Vagina (tissue), 2 donors: ENCODE data around the gene PSMD14. TPM values are rescaled to one million over a fixed set of nuclear protein-coding genes. Genes with fewer than 3 reads are reported as not detected.
"Not testable (repeated sequence)": the region's sequence is repeated elsewhere in the genome, so short reads cannot be mapped to it uniquely, and the experiment has no call there.

ENCODE experiments used
- DNase-seq, 2 donors: peaks; one replicate each; pipeline ENCODE4 v3.0.0-alpha.2; 2017; ENCODE audit errors: extremely low spot score in 2 of 2
- H3K27ac ChIP-seq: fragments of 200-600 bp; sonication (generic); one replicate; pipeline ENCODE4 v1.5.1; 2019
- H3K27me3 ChIP-seq: fragments of 200-600 bp; sonication (generic); one replicate; pipeline ENCODE4 v1.5.1; 2019
- H3K36me3 ChIP-seq, 2 donors: fragments of 200-600 bp; sonication (generic); one replicate each; pipeline ENCODE4 v1.5.1; 2017 to 2019
- H3K4me1 ChIP-seq: fragments of 200-600 bp; sonication (generic); one replicate; pipeline ENCODE4 v1.5.1; 2019
- H3K4me3 ChIP-seq, 2 donors: fragments of 200-600 bp; sonication (generic); 1 replicate in 1 of 2; 2 replicates in 1 of 2; pipeline ENCODE4 v1.5.1; 2016 to 2019
- H3K9me3 ChIP-seq: fragments of 200-600 bp; sonication (generic); one replicate; pipeline ENCODE4 v1.5.1; 2019
- CTCF ChIP-seq, 3 experiments: fragments of 450-650 bp in 2 of 3; fragments of 200-600 bp in 1 of 3; sonication (generic) in 1 of 3; IDR thresholded peaks; one replicate each; pipeline ENCODE4 v1.5.1; 2017 to 2019; ENCODE audit warnings: antibody characterized with exemption in 3 of 3, mild to moderate bottlenecking in 2 of 3, moderate library complexity in 2 of 3
- POLR2A ChIP-seq, 2 donors: fragments of 450-650 bp; IDR thresholded peaks; one replicate each; pipeline ENCODE4 v1.6.1; 2017; ENCODE audit warnings: antibody characterized with exemption in 2 of 2, mild to moderate bottlenecking in 2 of 2, moderate library complexity in 2 of 2
- POLR2AphosphoS5 ChIP-seq, 2 donors: sonication (generic); formaldehyde crosslinking; IDR thresholded peaks; one replicate each; pipeline ENCODE4 v1.9.0; 2017; ENCODE audit warnings: antibody characterized with exemption in 2 of 2, mild to moderate bottlenecking in 2 of 2, low read depth in 1 of 2; ENCODE audit not compliant: insufficient read depth in 1 of 2
- intact Hi-C: fragments of 100-400 bp; cut with DNase I; formaldehyde crosslinking; loops from one replicate; pipeline ENCODE4 v1.15.1; 2023
- total RNA-seq: library from RNA; depleted of rRNA; stranded (reverse); fragments of >200 nt; gene quantifications from one replicate; pipeline ENCODE4 v1.2.3, GENCODE V29; 2016

Gene PSMD14
- 34.4 TPM for total RNA-seq

DNA sequence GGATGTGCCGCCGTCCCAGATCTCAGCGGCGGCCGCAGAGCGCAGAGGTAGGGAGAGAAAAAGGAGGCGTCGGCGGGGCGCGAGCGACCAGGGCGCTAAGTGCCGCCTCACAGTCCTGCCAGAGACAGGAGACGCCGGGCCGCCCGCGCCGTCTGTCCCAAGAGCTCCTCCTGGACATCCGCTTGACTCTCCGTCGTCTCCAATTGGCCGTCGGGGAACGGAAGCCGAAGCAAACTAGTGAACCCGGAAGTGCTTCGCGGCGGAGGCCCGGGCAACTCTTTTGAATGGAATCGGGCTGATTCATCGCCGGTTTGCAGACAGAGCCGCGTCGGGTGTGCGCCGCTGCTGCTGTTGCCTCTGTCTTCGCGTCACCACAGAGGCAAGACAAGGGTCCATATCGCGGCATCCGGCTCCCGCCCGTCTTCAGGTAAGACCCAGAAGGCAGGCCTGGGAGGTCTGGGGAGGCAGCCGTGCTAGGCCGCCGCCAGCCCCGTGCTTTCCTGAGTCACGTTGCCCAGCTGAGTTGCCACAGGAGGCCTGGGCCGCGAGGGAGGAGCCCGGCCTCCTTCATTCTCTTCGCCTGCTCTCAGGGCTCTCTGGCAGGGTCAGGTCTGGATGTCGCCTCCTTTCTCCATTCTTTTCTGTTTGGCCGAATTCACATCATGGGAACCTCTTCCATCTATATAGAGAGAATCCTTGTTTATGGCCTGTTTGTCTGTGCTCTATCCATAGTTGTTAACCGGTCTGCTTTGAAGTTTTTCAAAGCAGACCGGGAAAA, at the start of gene PSMD14:
Gene PSMD14, plus strand, starts transcription at position 248 of the 778 bp plus-strand sequence. CDS start 10,401 bp downstream, outside the sequence.
- H3K27me3 ChIP-seq: no peaks in the 10 kb centered on the region
- DNase-seq: peak; percentile 93 to 97
- peak within 1 kb of the TSS; percentile 71 to 79 for H3K4me3 ChIP-seq
- H3K4me1 ChIP-seq: peaks cover 7% of the 10 kb centered on the region
- H3K9me3 ChIP-seq: no peaks in the 10 kb centered on the region
- peak within 1 kb of the TSS; percentile 78 for H3K27ac ChIP-seq
- TF ChIP-seq CTCF (IDR thresholded peaks at IDR 0.05) (peak in 1 of 3 experiments; percentile 12), POLR2AphosphoS5 (IDR thresholded peaks at IDR 0.05; ENCODE audit: insufficient read depth in 1 of 2, low read depth in 1 of 2) (peak; percentile 84 to 88), POLR2A (IDR thresholded peaks at IDR 0.05) (no peak)
- H3K36me3 ChIP-seq: no peaks in the 10 kb centered on the region
- intact Hi-C loops: no loop called here

- no peak for DNase-seq
- H3K27ac ChIP-seq: no peak overlapping the region
- H3K9me3 ChIP-seq: no peaks in the 10 kb centered on the region
- no peak for TF ChIP-seq POLR2A (IDR thresholded peaks at IDR 0.05)
- no peak for TF ChIP-seq CTCF (IDR thresholded peaks at IDR 0.05)
- H3K36me3 ChIP-seq: no peaks in the 10 kb centered on the region
- no peaks in the 10 kb centered on the region for H3K27me3 ChIP-seq
- no peaks in the 10 kb centered on the region for H3K4me1 ChIP-seq
- intact Hi-C loops: no loop called here
- H3K4me3 ChIP-seq: no peak overlapping the region
Observed at GRCh38 chr2:161265874-161266273, 42.4 kb upstream of the PSMD14 start.

GRCh38 chr2:161269111-161269510, 39.1 kb upstream of the PSMD14 start:
- Histone ChIP-seq H3K4me1 (no peaks in the 10 kb centered on the region), H3K27me3 (no peaks in the 10 kb centered on the region), H3K27ac (no peak overlapping the region), H3K4me3 (no peak overlapping the region), H3K9me3 (no peaks in the 10 kb centered on the region), H3K36me3 (no peaks in the 10 kb centered on the region)
- no peak for DNase-seq
- no peak for TF ChIP-seq CTCF (IDR thresholded peaks at IDR 0.05)
- intact Hi-C loops: no loop called here

- no peak for DNase-seq
- no peak overlapping the region for H3K4me3 ChIP-seq
- H3K4me1 ChIP-seq: no peaks in the 10 kb centered on the region
- no peak overlapping the region for H3K27ac ChIP-seq
- peak; percentile 25 to 42 (median 40) for TF ChIP-seq CTCF (IDR thresholded peaks at IDR 0.05)
- no peak for TF ChIP-seq POLR2A (IDR thresholded peaks at IDR 0.05)
- TF ChIP-seq POLR2AphosphoS5 (IDR thresholded peaks at IDR 0.05; ENCODE audit: insufficient read depth in 1 of 2, low read depth in 1 of 2): no peak
- intact Hi-C loops: no loop called here
- no peaks in the 10 kb centered on the region for H3K27me3 ChIP-seq
- no peaks in the 10 kb centered on the region for H3K9me3 ChIP-seq
- H3K36me3 ChIP-seq: no peaks in the 10 kb centered on the region
Observed at GRCh38 chr2:161273038-161273760, 35.0 kb upstream of the PSMD14 start.

DNA sequence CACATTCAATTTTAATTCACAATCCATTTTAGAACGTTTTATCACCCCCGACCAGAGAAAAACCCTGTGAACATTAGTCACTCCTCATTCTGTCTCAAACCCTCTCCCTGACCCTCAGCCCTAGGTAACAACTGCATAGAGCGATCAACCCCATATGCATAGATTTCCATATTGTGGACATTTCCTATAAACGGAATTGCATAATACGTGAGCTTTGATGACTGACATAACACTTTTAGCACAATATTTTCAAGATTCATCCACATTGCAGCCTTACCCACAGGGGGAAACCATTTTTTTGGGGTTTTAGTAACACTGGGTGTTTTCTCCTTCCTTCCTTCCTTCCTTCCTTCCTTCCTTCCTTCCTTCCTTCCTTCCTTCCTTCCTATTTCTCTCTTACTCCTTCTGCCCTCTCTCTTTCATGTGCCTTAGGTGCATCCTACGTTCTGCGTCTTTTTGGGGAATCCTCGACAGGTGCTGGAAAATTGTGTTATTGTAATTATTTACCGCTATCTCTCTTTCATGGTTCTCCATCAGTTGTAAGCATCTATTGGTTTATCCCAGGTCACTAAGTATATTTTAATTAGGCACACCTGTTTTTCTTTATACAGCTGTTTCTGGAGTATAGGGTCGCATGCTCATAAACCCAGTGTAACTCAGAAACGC, 29.5 kb upstream of the PSMD14 start:
- H3K27ac ChIP-seq, H3K36me3 ChIP-seq, intact Hi-C loops, H3K4me3 ChIP-seq, H3K9me3 ChIP-seq, H3K4me1 ChIP-seq, H3K27me3 ChIP-seq: not testable (repeated sequence)
- peak in 1 of 2 donors; percentile 89 for DNase-seq

GRCh38 chr2:161279230-161279815, 28.9 kb upstream of the PSMD14 start:
- H3K36me3 ChIP-seq, H3K27me3 ChIP-seq, H3K27ac ChIP-seq, H3K9me3 ChIP-seq, intact Hi-C loops, DNase-seq, H3K4me3 ChIP-seq, H3K4me1 ChIP-seq: not testable (repeated sequence)

- H3K27ac ChIP-seq, H3K36me3 ChIP-seq, H3K27me3 ChIP-seq, intact Hi-C loops, H3K4me3 ChIP-seq, H3K9me3 ChIP-seq, DNase-seq, H3K4me1 ChIP-seq: not testable (repeated sequence)
Observed at GRCh38 chr2:161280906-161281323, 27.3 kb upstream of the PSMD14 start.
